Stomach (tissue), 9 donors: Measurements from ENCODE around the gene MAPK4. TPM values are rescaled to one million over a fixed set of nuclear protein-coding genes. Genes with fewer than 3 reads are reported as not detected.
"Not testable (repeated sequence)": the region's sequence is repeated elsewhere in the genome, so short reads cannot be mapped to it uniquely, and the experiment has no call there.

Source experiments
- DNase-seq, 2 donors: peaks; one replicate each; pipeline versions ENCODE4 v3.0.0 to v3.0.0-alpha.2; 2013 to 2019
- H3K27ac ChIP-seq, 5 donors: fragments of 200-600 bp in 4 of 5; sonication (generic) in 4 of 5; one replicate each; pipeline ENCODE4 v1.5.1; 2013 to 2019; ENCODE audit warnings: mild to moderate bottlenecking in 1 of 5, moderate library complexity in 1 of 5
- H3K27me3 ChIP-seq, 3 donors: fragments of 200-600 bp; sonication (generic); one replicate each; pipeline ENCODE4 v1.5.1; 2017 to 2019; ENCODE audit warnings: mixed run types in 1 of 3
- H3K36me3 ChIP-seq, 4 donors: fragments of 200-600 bp; sonication (generic); 1 replicate in 3 of 4; 2 replicates in 1 of 4; pipeline ENCODE4 v1.5.1; 2016 to 2019
- H3K4me1 ChIP-seq, 4 donors: fragments of 200-600 bp; sonication (generic); one replicate each; pipeline ENCODE4 v1.5.1; 2016 to 2019
- H3K4me3 ChIP-seq, 4 donors: fragments of 200-600 bp; sonication (generic) in 3 of 4; one replicate each; pipeline ENCODE4 v1.5.1; 2016 to 2019; ENCODE audit warnings: mild to moderate bottlenecking in 1 of 4
- H3K9me3 ChIP-seq, 4 donors: fragments of 200-600 bp; sonication (generic); one replicate each; pipeline ENCODE4 v1.5.1; 2016 to 2019
- EP300 ChIP-seq: sonication (generic); formaldehyde crosslinking; IDR thresholded peaks from one replicate; pipeline ENCODE4 v1.6.1; 2017; ENCODE audit warnings: antibody characterized with exemption
- POLR2A ChIP-seq, 4 donors: fragments of 450-650 bp; IDR thresholded peaks; one replicate each; pipeline ENCODE4 v1.6.1; 2016; ENCODE audit warnings: antibody characterized with exemption in 4 of 4, control low read depth in 2 of 4, mild to moderate bottlenecking in 1 of 4, moderate library complexity in 1 of 4
- POLR2AphosphoS5 ChIP-seq, 3 donors: sonication (generic); formaldehyde crosslinking; IDR thresholded peaks; one replicate each; pipeline ENCODE4 v1.6.1; 2016; ENCODE audit warnings: antibody characterized with exemption in 3 of 3
- WGBS, 5 donors: extraction: QIAGEN DNeasy Blood & Tissue Kit in 3 of 5; methylation state at CpG; one replicate each; pipeline versions ENCODE4 v1.1.5 to v1.1.7; 2013 to 2018; 5-methylcytosine and 5-hydroxymethylcytosine counted together
- intact Hi-C: fragments of 100-400 bp; cut with DNase I; formaldehyde crosslinking; loops from one replicate; pipeline ENCODE4 v1.15.1; 2023; ENCODE audit warnings: low total_unique reads
- polyA plus RNA-seq, 3 donors: library from polyadenylated mRNA; stranded (reverse); fragments of 200-250 nt; gene quantifications; one replicate each; pipeline ENCODE4 v1.2.3, GENCODE V29; 2013
- total RNA-seq, 5 donors: library from RNA; depleted of rRNA; stranded (reverse); fragments of >200 nt; gene quantifications; one replicate each; pipeline versions ENCODE4 v1.1.0 to v1.2.3, GENCODE V29; 2014 to 2016
- TF ChIP-seq, protein P1 (sequence below), 7 experiments: fragments of 450-650 bp in 4 of 7; fragments of 200-600 bp in 3 of 7; sonication (generic) in 3 of 7; IDR thresholded peaks; one replicate each; pipeline ENCODE4 v1.5.1; 2016 to 2019; ENCODE audit warnings: antibody characterized with exemption in 7 of 7, control low read depth in 2 of 7, mild to moderate bottlenecking in 1 of 7
- donor health status: healthy with polysubstance abuse.
- donor health status: Bipolar disorder and iron deficiency.
- donor health status: healthy.

Gene MAPK4
- total and polyA plus RNA-seq, 8 donors: 0.19 to 86.0 (median 4.2) TPM

DNA sequence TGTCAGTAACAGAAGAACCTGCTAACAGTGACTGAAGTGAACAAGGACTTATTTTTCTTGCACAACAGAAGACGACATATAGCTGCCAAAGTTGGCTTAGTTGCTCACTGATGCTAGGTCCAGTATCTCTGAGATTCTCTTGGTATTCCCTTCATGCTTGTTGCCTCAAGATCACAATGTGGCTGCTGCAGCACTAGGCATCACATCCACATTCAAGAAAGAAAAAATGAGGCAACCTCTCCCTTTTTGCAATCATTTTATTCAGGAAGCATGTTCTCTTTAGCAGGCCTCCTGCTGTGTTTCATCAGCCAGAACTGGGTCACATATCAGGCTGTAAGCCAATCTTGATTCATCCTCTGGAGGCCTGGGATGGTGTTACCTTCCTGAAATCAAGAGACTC, 11.7 kb upstream of the MAPK4 start:
- Histone ChIP-seq H3K27me3 (no peaks in the 10 kb centered on the region), H3K27ac (no peak overlapping the region), H3K36me3 (no peaks in the 10 kb centered on the region), H3K4me3 (no peak overlapping the region), H3K9me3 (peaks cover 0 to 4% (median 0%) of the 10 kb centered on the region in 4 donors), H3K4me1 (no peaks in the 10 kb centered on the region)
- 76 to 91% (median 82%) methylated on average over 1 of the region's 1 CpG for WGBS, 5 donors
- intact Hi-C loops: no loop called here
- no peak for DNase-seq
- TF ChIP-seq EP300: no peak

DNA sequence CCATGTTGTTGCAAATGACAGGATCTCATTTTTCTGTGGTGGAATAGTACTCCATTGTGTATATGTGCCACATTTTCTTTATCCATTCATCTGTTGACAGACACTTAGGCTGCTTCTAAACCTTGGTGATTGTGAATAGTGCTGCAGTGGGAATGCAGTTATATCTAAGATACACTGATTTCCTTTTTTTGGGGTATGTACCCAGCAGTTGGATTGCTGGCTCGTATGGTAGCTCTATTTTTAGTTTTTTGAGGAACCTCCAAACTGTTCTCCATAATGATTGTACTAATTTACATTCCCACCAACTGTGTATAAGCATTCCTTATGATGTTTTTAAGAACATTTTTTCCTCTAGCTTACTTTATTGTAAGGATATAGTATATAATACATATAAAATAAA, 8.2 kb upstream of the MAPK4 start:
- H3K9me3 ChIP-seq: peaks cover 0 to 17% (median 14%) of the 10 kb centered on the region in 4 donors
- H3K4me3 ChIP-seq, H3K4me1 ChIP-seq, DNase-seq, intact Hi-C loops, H3K27me3 ChIP-seq, H3K27ac ChIP-seq, H3K36me3 ChIP-seq: not testable (repeated sequence)
- WGBS, 5 donors: 28 to 38% (median 35%) methylated on average over 1 of the region's 1 CpG

DNA sequence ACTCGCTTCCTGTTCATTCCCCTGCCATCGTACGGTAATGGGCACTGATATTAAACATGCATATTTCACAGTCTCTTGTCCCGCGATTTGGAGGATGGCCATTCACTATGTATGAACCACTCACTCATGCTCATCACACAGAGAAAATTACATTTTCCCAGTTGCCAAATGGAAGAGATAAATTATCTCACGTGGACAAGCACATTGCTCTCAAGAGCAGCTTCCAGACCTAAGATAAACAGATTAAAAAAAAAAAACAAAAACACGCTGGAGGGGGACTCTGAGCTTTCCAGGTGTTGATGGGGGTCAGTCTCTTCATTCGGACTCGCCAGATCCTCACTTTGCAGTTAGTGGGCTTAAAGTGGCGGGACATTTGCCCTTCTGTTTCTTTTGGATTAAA, 1.7 kb upstream of the MAPK4 start:
- Histone ChIP-seq H3K36me3 (no peaks in the 10 kb centered on the region), H3K9me3 (peaks cover 0 to 18% (median 12%) of the 10 kb centered on the region in 4 donors), H3K27ac (no peak overlapping the region), H3K27me3 (peaks cover 0 to 59% (median 21%) of the 10 kb centered on the region in 3 donors), H3K4me3 (no peak overlapping the region), H3K4me1 (peaks cover 7 to 24% (median 19%) of the 10 kb centered on the region in 4 donors)
- peak in 1 of 2 donors; percentile 9 for DNase-seq
- intact Hi-C loops: no loop called here
- TF ChIP-seq, protein P1, sequence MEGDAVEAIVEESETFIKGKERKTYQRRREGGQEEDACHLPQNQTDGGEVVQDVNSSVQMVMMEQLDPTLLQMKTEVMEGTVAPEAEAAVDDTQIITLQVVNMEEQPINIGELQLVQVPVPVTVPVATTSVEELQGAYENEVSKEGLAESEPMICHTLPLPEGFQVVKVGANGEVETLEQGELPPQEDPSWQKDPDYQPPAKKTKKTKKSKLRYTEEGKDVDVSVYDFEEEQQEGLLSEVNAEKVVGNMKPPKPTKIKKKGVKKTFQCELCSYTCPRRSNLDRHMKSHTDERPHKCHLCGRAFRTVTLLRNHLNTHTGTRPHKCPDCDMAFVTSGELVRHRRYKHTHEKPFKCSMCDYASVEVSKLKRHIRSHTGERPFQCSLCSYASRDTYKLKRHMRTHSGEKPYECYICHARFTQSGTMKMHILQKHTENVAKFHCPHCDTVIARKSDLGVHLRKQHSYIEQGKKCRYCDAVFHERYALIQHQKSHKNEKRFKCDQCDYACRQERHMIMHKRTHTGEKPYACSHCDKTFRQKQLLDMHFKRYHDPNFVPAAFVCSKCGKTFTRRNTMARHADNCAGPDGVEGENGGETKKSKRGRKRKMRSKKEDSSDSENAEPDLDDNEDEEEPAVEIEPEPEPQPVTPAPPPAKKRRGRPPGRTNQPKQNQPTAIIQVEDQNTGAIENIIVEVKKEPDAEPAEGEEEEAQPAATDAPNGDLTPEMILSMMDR (IDR thresholded peaks at IDR 0.05): no peak
- TF ChIP-seq POLR2AphosphoS5 (IDR thresholded peaks at IDR 0.05) (no peak), POLR2A (IDR thresholded peaks at IDR 0.05) (no peak), EP300 (no peak)
- 57 to 72% (median 66%) methylated on average over 10 of the region's 10 CpGs for WGBS, 5 donors

DNA sequence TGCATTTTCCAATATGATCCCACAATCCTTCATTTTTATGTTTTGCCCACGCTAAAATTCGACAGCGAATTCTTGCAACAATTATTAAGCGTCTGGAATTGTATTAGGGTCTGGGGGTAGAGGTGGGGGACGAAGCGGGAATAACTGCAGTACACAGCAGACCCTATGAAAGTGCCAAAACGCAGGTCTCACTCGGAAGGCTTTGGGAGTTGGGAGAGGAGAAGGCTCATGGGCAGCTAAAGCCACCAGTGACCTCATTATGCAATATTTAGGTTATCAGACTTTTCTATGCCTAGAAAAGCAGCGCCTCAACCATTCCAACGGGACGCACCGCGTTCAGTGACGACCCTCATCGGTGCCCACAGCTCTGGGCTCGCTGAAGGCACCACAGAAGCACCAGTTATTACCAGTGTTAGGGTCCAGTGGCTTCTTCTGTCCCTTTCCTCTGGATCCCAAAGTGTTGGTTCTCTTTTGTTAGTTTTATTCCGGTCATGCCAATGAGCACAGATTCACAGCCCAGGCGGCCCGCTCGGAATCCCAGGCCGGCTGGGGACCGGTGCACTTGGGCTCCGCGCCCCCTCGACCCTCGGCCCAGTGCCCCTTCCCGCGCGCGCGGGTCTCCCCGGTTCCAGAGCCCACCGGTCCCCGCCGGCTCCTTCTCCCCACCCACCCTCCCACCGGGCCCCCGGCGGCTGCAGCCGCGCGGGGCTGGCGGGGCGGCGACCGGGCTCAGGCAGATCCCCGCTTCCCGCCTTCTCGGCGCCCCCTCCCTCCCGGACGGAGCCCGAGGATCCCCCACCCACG, 737 bp upstream of the MAPK4 start:
- no peak for TF ChIP-seq POLR2A (IDR thresholded peaks at IDR 0.05)
- no peak for TF ChIP-seq POLR2AphosphoS5 (IDR thresholded peaks at IDR 0.05)
- no peak for TF ChIP-seq EP300
- TF ChIP-seq, protein P1 (IDR thresholded peaks at IDR 0.05): no peak
- H3K9me3 ChIP-seq: peaks cover 0 to 18% (median 12%) of the 10 kb centered on the region in 4 donors
- peak in 1 of 2 donors; percentile 10 for DNase-seq
- 11 to 20% (median 15%) methylated on average over 34 to 53 of the region's 53 CpGs for WGBS, 5 donors
- H3K4me3 ChIP-seq: peak overlapping the region; percentile 62 to 74 (median 66)
- intact Hi-C loops: no loop called here
- H3K27me3 ChIP-seq: peaks cover 0 to 69% (median 31%) of the 10 kb centered on the region in 3 donors
- no peaks in the 10 kb centered on the region for H3K36me3 ChIP-seq
- H3K27ac ChIP-seq: peak overlapping the region; percentile 53 to 89 (median 70)
- H3K4me1 ChIP-seq: peaks cover 7 to 24% (median 19%) of the 10 kb centered on the region in 4 donors

DNA sequence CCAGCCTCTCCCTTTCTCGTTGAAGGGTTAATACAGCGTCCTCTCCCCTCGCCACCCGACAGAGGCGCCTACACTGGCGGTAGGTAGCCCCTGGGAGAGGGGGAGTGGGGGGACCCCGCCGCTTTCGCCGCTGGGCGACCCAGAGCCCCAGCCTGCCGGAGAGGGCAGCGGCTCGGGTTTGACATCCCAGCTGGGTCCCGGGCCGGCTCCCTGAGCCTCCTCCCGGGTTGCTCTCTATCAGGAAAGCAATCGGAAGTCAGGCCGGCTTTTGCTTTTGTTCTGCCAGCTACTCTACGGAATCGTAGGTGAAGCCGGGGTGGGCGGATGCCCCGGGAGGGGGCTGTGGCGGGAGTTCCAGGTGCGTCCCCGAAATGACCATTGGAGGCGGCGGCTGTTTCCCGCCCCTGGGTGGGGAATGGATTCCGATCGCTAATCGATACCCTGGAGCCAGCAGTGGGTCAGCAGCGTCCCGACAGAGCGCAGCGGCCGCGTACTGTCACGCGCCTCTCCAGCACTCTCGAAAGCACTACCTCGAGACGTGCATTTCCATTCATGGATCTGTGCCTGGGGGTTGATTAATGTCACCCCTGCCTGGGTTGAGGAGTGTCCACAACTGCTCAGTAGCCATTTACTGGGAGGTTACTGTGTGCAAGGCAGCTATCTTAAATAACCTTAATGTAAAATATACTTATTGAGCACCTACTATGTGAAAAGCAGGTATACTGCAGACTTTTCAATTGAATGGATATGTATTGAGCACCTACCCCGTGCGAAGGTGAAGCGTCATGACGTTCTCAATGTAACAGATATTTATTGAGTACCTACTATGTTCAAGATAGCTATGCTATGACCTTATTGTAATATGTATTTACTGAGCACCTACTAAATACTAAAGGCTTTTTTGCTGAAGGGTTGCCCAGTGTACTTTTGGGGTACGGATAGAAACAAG, 1.1 kb downstream of the MAPK4 start:
- DNase-seq: peak in 1 of 2 donors; percentile 56
- intact Hi-C loops: no loop called here
- Histone ChIP-seq H3K9me3 (peaks cover 0 to 6% (median under 1%) of the 10 kb centered on the region in 4 donors), H3K36me3 (no peaks in the 10 kb centered on the region), H3K27me3 (peaks cover 0 to 73% (median 32%) of the 10 kb centered on the region in 3 donors), H3K4me3 (peak overlapping the region; percentile 62 to 74 (median 66)), H3K4me1 (peaks cover 7 to 24% (median 19%) of the 10 kb centered on the region in 4 donors), H3K27ac (peak overlapping the region in 3 of 5 donors; percentile 52 to 89 (median 70))
- TF ChIP-seq, protein P1 (IDR thresholded peaks at IDR 0.05): no peak
- TF ChIP-seq POLR2AphosphoS5 (IDR thresholded peaks at IDR 0.05): no peak
- no peak for TF ChIP-seq POLR2A (IDR thresholded peaks at IDR 0.05)
- no peak for TF ChIP-seq EP300
- WGBS, 5 donors: 5 to 14% (median 6%) methylated on average over 23 to 49 of the region's 49 CpGs

DNA sequence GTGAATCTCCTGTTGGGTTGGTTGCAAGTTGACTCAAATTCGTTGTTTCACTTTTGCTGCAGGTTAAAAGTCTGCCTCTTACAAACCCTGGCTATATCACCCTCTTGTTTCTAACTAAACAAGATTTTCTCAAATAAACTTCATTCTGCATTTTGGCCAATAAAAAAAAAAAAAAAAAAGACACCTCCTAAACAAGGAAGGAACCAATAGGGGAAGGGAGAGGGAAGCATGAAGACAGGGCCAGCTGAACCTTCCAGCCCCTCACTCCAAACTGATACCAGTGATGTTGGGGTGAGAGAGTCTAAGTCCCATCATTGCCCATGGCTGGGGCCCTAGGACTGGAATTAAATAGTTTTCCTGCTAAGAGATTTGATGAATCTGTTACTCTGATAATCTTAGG, 2.4 kb downstream of the MAPK4 start:
- peaks cover 7 to 24% (median 19%) of the 10 kb centered on the region in 4 donors for H3K4me1 ChIP-seq
- peaks cover 0 to 73% (median 32%) of the 10 kb centered on the region in 3 donors for H3K27me3 ChIP-seq
- 20 to 80% (median 43%) methylated on average over 1 of the region's 1 CpG; no CpG with 5 or more reads in 1 of the 5 donors for WGBS, 5 donors
- H3K27ac ChIP-seq, H3K4me3 ChIP-seq, DNase-seq, intact Hi-C loops, H3K36me3 ChIP-seq, H3K9me3 ChIP-seq: not testable (repeated sequence)
